T-helper 2 cell treated with Interferon-gamma antibody and Interleukin-4, amounts not matched to agents 5 μg/mL and 100 μg/mL, for 36 hours (primary cell): ENCODE data around the gene RERE.

Experiments
- DNase-seq: peaks from one replicate; pipeline ENCODE4 v3.0.0; 2021; ENCODE audit warnings: low spot score
- H3K27ac Mint-ChIP-seq: one replicate; pipeline ENCODE4 v1.8.0; 2021; ENCODE audit warnings: mild to moderate bottlenecking, mixed read lengths
- H3K27me3 Mint-ChIP-seq: one replicate; pipeline ENCODE4 v1.8.0; 2021; ENCODE audit warnings: low read depth, mixed read lengths
- H3K36me3 Mint-ChIP-seq: one replicate; pipeline ENCODE4 v1.8.0; 2021; ENCODE audit warnings: low read depth, mixed read lengths
- H3K4me1 Mint-ChIP-seq: one replicate; pipeline ENCODE4 v1.8.0; 2021; ENCODE audit warnings: low read depth, mixed read lengths
- H3K4me3 Mint-ChIP-seq: one replicate; pipeline ENCODE4 v1.8.0; 2022; ENCODE audit warnings: mild to moderate bottlenecking, moderate library complexity, mixed read lengths
- H3K9me3 Mint-ChIP-seq: one replicate; pipeline ENCODE4 v1.8.0; 2021; ENCODE audit warnings: mixed read lengths

RERE gene

GRCh38 chr1:8817412-8818324, at the start of gene RERE:
RERE (minus strand) TSS chr1:8817640.
- Mint-ChIP-seq H3K27ac (peak within 1 kb of the TSS; percentile 90), H3K36me3 (peaks cover 3% of the 10 kb centered on the region), H3K4me1 (peaks cover 39% of the 10 kb centered on the region), H3K27me3 (peaks cover 18% of the 10 kb centered on the region), H3K9me3 (no peaks in the 10 kb centered on the region), H3K4me3 (peak within 1 kb of the TSS; percentile 92)
- peak; percentile 96 for DNase-seq

- H3K27me3 Mint-ChIP-seq: no peaks in the 10 kb centered on the region
- peak overlapping the region; percentile 72 for H3K27ac Mint-ChIP-seq
- peak; percentile 29 for DNase-seq
- H3K9me3 Mint-ChIP-seq: no peaks in the 10 kb centered on the region
- peaks cover 48% of the 10 kb centered on the region for H3K4me1 Mint-ChIP-seq
- H3K36me3 Mint-ChIP-seq: peaks cover 91% of the 10 kb centered on the region
- no peak overlapping the region for H3K4me3 Mint-ChIP-seq
Observed at GRCh38 chr1:8866792-8867415, 49.5 kb upstream of the RERE start.

GRCh38 chr1:8866173-8866791, 48.8 kb upstream of the RERE start:
- Mint-ChIP-seq H3K27me3 (no peaks in the 10 kb centered on the region), H3K27ac (peak overlapping the region; percentile 69), H3K4me1 (peaks cover 45% of the 10 kb centered on the region), H3K4me3 (no peak overlapping the region), H3K9me3 (no peaks in the 10 kb centered on the region), H3K36me3 (peaks cover 91% of the 10 kb centered on the region)
- DNase-seq: no peak

GRCh38 chr1:8864713-8865344, 47.4 kb upstream of the RERE start:
- Mint-ChIP-seq H3K36me3 (peaks cover 90% of the 10 kb centered on the region), H3K27ac (no peak overlapping the region), H3K4me1 (peaks cover 45% of the 10 kb centered on the region), H3K9me3 (no peaks in the 10 kb centered on the region), H3K4me3 (no peak overlapping the region), H3K27me3 (no peaks in the 10 kb centered on the region)
- DNase-seq: no peak

GRCh38 chr1:8863794-8864233, 46.4 kb upstream of the RERE start:
- Mint-ChIP-seq H3K4me1 (peaks cover 45% of the 10 kb centered on the region), H3K4me3 (no peak overlapping the region), H3K27ac (peak overlapping the region; percentile 36), H3K27me3 (no peaks in the 10 kb centered on the region), H3K9me3 (no peaks in the 10 kb centered on the region), H3K36me3 (peaks cover 85% of the 10 kb centered on the region)
- DNase-seq: no peak

- no peak for DNase-seq
- Mint-ChIP-seq H3K9me3 (no peaks in the 10 kb centered on the region), H3K4me3 (no peak overlapping the region), H3K4me1 (peaks cover 51% of the 10 kb centered on the region), H3K27me3 (no peaks in the 10 kb centered on the region), H3K27ac (peak overlapping the region; percentile 52), H3K36me3 (peaks cover 90% of the 10 kb centered on the region)
Observed at GRCh38 chr1:8863138-8863537, 45.7 kb upstream of the RERE start.

GRCh38 chr1:8862528-8862927, 45.1 kb upstream of the RERE start:
- DNase-seq: no peak
- H3K36me3 Mint-ChIP-seq: peaks cover 87% of the 10 kb centered on the region
- peak overlapping the region; percentile 26 for H3K27ac Mint-ChIP-seq
- H3K27me3 Mint-ChIP-seq: no peaks in the 10 kb centered on the region
- H3K9me3 Mint-ChIP-seq: no peaks in the 10 kb centered on the region
- H3K4me3 Mint-ChIP-seq: no peak overlapping the region
- H3K4me1 Mint-ChIP-seq: peaks cover 49% of the 10 kb centered on the region

GRCh38 chr1:8860738-8861516, 43.5 kb upstream of the RERE start:
- H3K4me3 Mint-ChIP-seq: no peak overlapping the region
- no peak for DNase-seq
- H3K27me3 Mint-ChIP-seq: no peaks in the 10 kb centered on the region
- peaks cover 38% of the 10 kb centered on the region for H3K4me1 Mint-ChIP-seq
- peak overlapping the region; percentile 63 for H3K27ac Mint-ChIP-seq
- no peaks in the 10 kb centered on the region for H3K9me3 Mint-ChIP-seq
- H3K36me3 Mint-ChIP-seq: peaks cover 83% of the 10 kb centered on the region

- H3K36me3 Mint-ChIP-seq: peaks cover 66% of the 10 kb centered on the region
- H3K4me1 Mint-ChIP-seq: peaks cover 38% of the 10 kb centered on the region
- DNase-seq: no peak
- peak overlapping the region; percentile 67 for H3K27ac Mint-ChIP-seq
- H3K4me3 Mint-ChIP-seq: peak overlapping the region; percentile 36
- no peaks in the 10 kb centered on the region for H3K27me3 Mint-ChIP-seq
- no peaks in the 10 kb centered on the region for H3K9me3 Mint-ChIP-seq
Observed at GRCh38 chr1:8858888-8859706, 41.7 kb upstream of the RERE start.

GRCh38 chr1:8858112-8858668, 40.8 kb upstream of the RERE start:
- H3K4me3 Mint-ChIP-seq: no peak overlapping the region
- no peaks in the 10 kb centered on the region for H3K9me3 Mint-ChIP-seq
- H3K4me1 Mint-ChIP-seq: peaks cover 36% of the 10 kb centered on the region
- peak overlapping the region; percentile 58 for H3K27ac Mint-ChIP-seq
- H3K27me3 Mint-ChIP-seq: no peaks in the 10 kb centered on the region
- peaks cover 57% of the 10 kb centered on the region for H3K36me3 Mint-ChIP-seq
- DNase-seq: peak; percentile 29

GRCh38 chr1:8856689-8857412, 39.4 kb upstream of the RERE start:
- Mint-ChIP-seq H3K4me1 (peaks cover 27% of the 10 kb centered on the region), H3K27ac (no peak overlapping the region), H3K36me3 (peaks cover 43% of the 10 kb centered on the region), H3K4me3 (no peak overlapping the region), H3K27me3 (no peaks in the 10 kb centered on the region), H3K9me3 (no peaks in the 10 kb centered on the region)
- no peak for DNase-seq

GRCh38 chr1:8854240-8854639, 36.8 kb upstream of the RERE start:
- Mint-ChIP-seq H3K27ac (no peak overlapping the region), H3K27me3 (no peaks in the 10 kb centered on the region), H3K9me3 (no peaks in the 10 kb centered on the region), H3K4me3 (no peak overlapping the region), H3K4me1 (peaks cover 12% of the 10 kb centered on the region), H3K36me3 (peaks cover 22% of the 10 kb centered on the region)
- no peak for DNase-seq
